HepG2 (cell line): Measurements from ENCODE around the gene TKFC. TPM values are rescaled to one million over a fixed set of nuclear protein-coding genes. Genes with fewer than 3 reads are reported as not detected.

Source experiments
- ADNP ChIP-seq: sonication (generic); formaldehyde crosslinking; IDR thresholded peaks from 2 replicates; pipeline ENCODE4 v1.4.0; 2020; ENCODE audit warnings: missing genetic modification reagents
- CBFB ChIP-seq: sonication (generic); formaldehyde crosslinking; IDR thresholded peaks from 2 replicates; pipeline ENCODE4 v1.4.0; 2020; ENCODE audit warnings: missing genetic modification reagents
- CBX1 ChIP-seq: IDR thresholded peaks from one replicate; pipeline ENCODE4 v1.6.1; 2016; ENCODE audit warnings: antibody characterized with exemption, low read depth
- ERF ChIP-seq: IDR thresholded peaks from 2 replicates; pipeline ENCODE4 v1.6.1; 2018; ENCODE audit warnings: missing biosample characterization, missing genetic modification reagents
- ETV5 ChIP-seq: IDR thresholded peaks from 2 replicates; pipeline ENCODE4 v1.6.1; 2018; ENCODE audit warnings: missing biosample characterization, missing genetic modification reagents, inconsistent platforms, borderline replicate concordance
- HDAC6 ChIP-seq: fragments of 200-600 bp; sonication (generic); IDR thresholded peaks from 2 replicates; pipeline ENCODE4 v1.7.0; 2017; ENCODE audit warnings: mild to moderate bottlenecking, antibody characterized with exemption, low read length, low read depth
- HOXA7 ChIP-seq: sonication (generic); formaldehyde crosslinking; IDR thresholded peaks from 2 replicates; pipeline ENCODE4 v1.8.1; 2022; ENCODE audit warnings: mild to moderate bottlenecking, missing genetic modification reagents, moderate library complexity
- IRF2 ChIP-seq: IDR thresholded peaks from 2 replicates; pipeline ENCODE4 v1.6.1; 2018; ENCODE audit warnings: missing genetic modification reagents, missing compliant biosample characterization
- MEIS1 ChIP-seq: sonication (generic); formaldehyde crosslinking; IDR thresholded peaks from 2 replicates; pipeline ENCODE4 v1.9.0; 2021; ENCODE audit warnings: mild to moderate bottlenecking, missing genetic modification reagents, moderate library complexity, borderline replicate concordance
- MEIS2 ChIP-seq: sonication (generic); formaldehyde crosslinking; IDR thresholded peaks from 2 replicates; pipeline ENCODE4 v1.9.0; 2021; ENCODE audit warnings: mild to moderate bottlenecking, missing genetic modification reagents
- MIER3 ChIP-seq: IDR thresholded peaks from 2 replicates; pipeline ENCODE4 v1.6.1; 2016; ENCODE audit warnings: missing compliant biosample characterization, borderline replicate concordance
- MIXL1 ChIP-seq: IDR thresholded peaks from 2 replicates; pipeline ENCODE4 v1.6.1; 2016
- NAIF1 ChIP-seq: sonication (generic); formaldehyde crosslinking; IDR thresholded peaks from 2 replicates; pipeline ENCODE4 v1.5.0; 2020; ENCODE audit warnings: mild to moderate bottlenecking, missing genetic modification reagents, borderline replicate concordance
- NFKB2 ChIP-seq: sonication (generic); formaldehyde crosslinking; IDR thresholded peaks from 2 replicates; pipeline ENCODE4 v1.4.0; 2020; ENCODE audit warnings: missing genetic modification reagents, borderline replicate concordance
- PAX8 ChIP-seq: sonication (generic); formaldehyde crosslinking; IDR thresholded peaks from 2 replicates; pipeline ENCODE4 v1.8.0; 2022; ENCODE audit warnings: mild to moderate bottlenecking, missing genetic modification reagents, borderline replicate concordance
- POLR2AphosphoS5 ChIP-seq: IDR thresholded peaks from 2 replicates; pipeline ENCODE4 v1.6.1; 2012; ENCODE audit warnings: low read depth, low read length
- TAF1 ChIP-seq: sonication (generic); formaldehyde crosslinking; IDR thresholded peaks from 2 replicates; pipeline ENCODE4 v1.4.0; 2020; ENCODE audit warnings: missing genetic modification reagents
- TAF15 ChIP-seq: fragments of 200-400 bp; formaldehyde crosslinking; IDR thresholded peaks from one replicate; pipeline ENCODE4 v1.6.1; 2018; ENCODE audit warnings: mild to moderate bottlenecking, low read depth, low read length; ENCODE audit not compliant: poor library complexity, severe bottlenecking
- ZFY ChIP-seq: sonication (generic); formaldehyde crosslinking; IDR thresholded peaks from 2 replicates; pipeline ENCODE4 v1.4.0; 2020; ENCODE audit warnings: missing genetic modification reagents
- ZMYM2 ChIP-seq: sonication (generic); formaldehyde crosslinking; IDR thresholded peaks from 2 replicates; pipeline ENCODE4 v1.8.0; 2022; ENCODE audit warnings: mild to moderate bottlenecking, missing genetic modification reagents
- ZNF205 ChIP-seq: IDR thresholded peaks from 2 replicates; pipeline ENCODE4 v1.6.1; 2018; ENCODE audit warnings: missing biosample characterization, missing genetic modification reagents
- ZNF354B ChIP-seq: sonication (generic); formaldehyde crosslinking; IDR thresholded peaks from 2 replicates; pipeline ENCODE4 v1.8.0; 2022; ENCODE audit warnings: mild to moderate bottlenecking, missing genetic modification reagents
- ZNF761 ChIP-seq: sonication (generic); formaldehyde crosslinking; conservative IDR thresholded peaks from 2 replicates; pipeline ENCODE4 v1.4.0; 2020; ENCODE audit warnings: mild to moderate bottlenecking, missing genetic modification reagents
- ZNF768 ChIP-seq: sonication (generic); formaldehyde crosslinking; IDR thresholded peaks from 2 replicates; pipeline ENCODE4 v1.4.0; 2020; ENCODE audit warnings: missing genetic modification reagents
- ZSCAN25 ChIP-seq: sonication (generic); formaldehyde crosslinking; IDR thresholded peaks from 2 replicates; pipeline ENCODE4 v1.8.0; 2022; ENCODE audit warnings: mild to moderate bottlenecking, missing genetic modification reagents
- ZSCAN31 ChIP-seq: sonication (generic); formaldehyde crosslinking; IDR thresholded peaks from 2 replicates; pipeline ENCODE4 v1.5.0; 2020; ENCODE audit warnings: low read depth, mild to moderate bottlenecking, missing genetic modification reagents
- polyA plus RNA-seq, 8 experiments: library from polyadenylated mRNA; depleted of rRNA in 3 of 8; stranded (reverse) in 7 of 8; unstranded in 1 of 8; fragments of >200 nt; fragmentation: Illumina TruSeq in 4 of 8; extraction: Trizol in 4 of 8; gene quantifications; 2 replicates each; pipeline versions ENCODE4 v1.2.1 to v1.2.3, GENCODE V29; 2011 to 2016; ENCODE audit warnings: low read depth in 4 of 8, missing spikeins in 1 of 8, mixed read lengths in 1 of 8; ENCODE audit not compliant: insufficient read depth in 1 of 8
- total RNA-seq, 5 experiments: library from RNA; depleted of rRNA; stranded (reverse); fragments of >200 nt; fragmentation: Illumina TruSeq; extraction: Trizol; gene quantifications; 2 replicates each; pipeline ENCODE4 v1.2.3, GENCODE V29; 2016; ENCODE audit warnings: low read depth in 1 of 5
- TF ChIP-seq, protein P1 (sequence below): sonication (generic); formaldehyde crosslinking; IDR thresholded peaks from 2 replicates; pipeline ENCODE4 v1.4.0; 2020; ENCODE audit warnings: missing genetic modification reagents, low read depth, mild to moderate bottlenecking, borderline replicate concordance
- TF ChIP-seq, protein P2 (sequence below): sonication (generic); formaldehyde crosslinking; IDR thresholded peaks from 2 replicates; pipeline ENCODE4 v1.9.0; 2021; ENCODE audit warnings: missing genetic modification reagents, borderline replicate concordance
- TF ChIP-seq, protein P3 (sequence below): sonication (generic); formaldehyde crosslinking; IDR thresholded peaks from 2 replicates; pipeline ENCODE4 v1.4.0; 2020; ENCODE audit warnings: missing genetic modification reagents, borderline replicate concordance

The TKFC gene
- total and polyA plus RNA-seq, 2 of the 13 experiments (the other 11 are each of a cell fraction or from before 2014, with no cell fraction given), result 147 to 197 TPM

DNA sequence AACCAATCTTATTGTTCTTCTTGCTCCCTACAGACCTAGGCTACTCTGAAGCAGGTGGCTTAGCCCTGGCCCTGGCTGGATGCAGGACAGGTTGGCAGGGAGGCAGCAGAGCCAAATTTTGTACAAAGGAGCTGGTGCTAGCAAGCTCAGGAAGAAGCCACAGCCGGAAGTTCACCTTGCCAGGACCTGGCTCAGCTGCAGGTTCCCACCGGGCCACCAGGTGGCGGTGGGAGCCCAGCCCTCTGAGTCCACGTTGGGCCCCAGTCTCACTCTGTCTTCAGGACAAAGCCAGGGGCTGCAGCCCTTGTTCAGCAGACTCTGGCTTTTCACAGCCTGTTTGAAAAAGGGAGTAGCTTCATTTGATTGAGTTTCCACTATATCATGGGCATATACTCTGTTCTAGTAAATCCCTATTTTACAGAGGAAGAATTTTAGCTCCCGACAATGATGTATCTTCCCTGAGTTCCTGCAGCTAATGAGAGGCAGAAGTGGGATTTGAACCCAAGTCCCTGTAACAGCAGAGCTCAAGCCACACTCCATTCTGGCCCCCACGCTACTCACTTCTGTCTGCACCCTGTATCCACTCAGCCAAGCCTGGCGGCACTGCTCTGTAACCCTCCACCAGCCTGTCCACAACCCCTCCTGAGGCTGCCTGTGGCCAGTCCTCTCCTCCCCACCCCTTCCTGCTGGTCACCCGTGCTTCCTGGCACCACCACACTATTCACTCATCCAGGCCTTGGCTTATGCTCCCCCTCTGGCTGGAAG lies 3.3 kb downstream of the TKFC start (continued):
- TF ChIP-seq CBFB (CRISPR knock-in tag), result peak; percentile 25; the same call in 1 of the 2 replicates
- TF ChIP-seq PAX8 (CRISPR knock-in tag), result no peak
- TF ChIP-seq HOXA7 (CRISPR knock-in tag), result no peak
- TF ChIP-seq, protein P1, sequence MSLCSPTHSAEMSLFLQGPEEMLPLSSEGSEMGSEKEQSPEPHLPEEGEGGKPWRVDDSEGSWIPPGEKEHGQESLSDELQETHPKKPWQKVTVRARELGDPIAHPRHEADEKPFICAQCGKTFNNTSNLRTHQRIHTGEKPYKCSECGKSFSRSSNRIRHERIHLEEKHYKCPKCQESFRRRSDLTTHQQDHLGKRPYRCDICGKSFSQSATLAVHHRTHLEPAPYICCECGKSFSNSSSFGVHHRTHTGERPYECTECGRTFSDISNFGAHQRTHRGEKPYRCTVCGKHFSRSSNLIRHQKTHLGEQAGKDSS, result no peak
- no peak for TF ChIP-seq MEIS2 (CRISPR knock-in tag)
- TF ChIP-seq ZNF761 (CRISPR knock-in tag), result no peak
- TF ChIP-seq ZMYM2, result no peak
- peak; percentile 46; the same call in 1 of the 2 replicates for TF ChIP-seq ZNF768 (CRISPR knock-in tag)
- TF ChIP-seq ZNF354B (CRISPR knock-in tag), result no peak
- TF ChIP-seq ADNP, result no peak
- TF ChIP-seq, protein P2, sequence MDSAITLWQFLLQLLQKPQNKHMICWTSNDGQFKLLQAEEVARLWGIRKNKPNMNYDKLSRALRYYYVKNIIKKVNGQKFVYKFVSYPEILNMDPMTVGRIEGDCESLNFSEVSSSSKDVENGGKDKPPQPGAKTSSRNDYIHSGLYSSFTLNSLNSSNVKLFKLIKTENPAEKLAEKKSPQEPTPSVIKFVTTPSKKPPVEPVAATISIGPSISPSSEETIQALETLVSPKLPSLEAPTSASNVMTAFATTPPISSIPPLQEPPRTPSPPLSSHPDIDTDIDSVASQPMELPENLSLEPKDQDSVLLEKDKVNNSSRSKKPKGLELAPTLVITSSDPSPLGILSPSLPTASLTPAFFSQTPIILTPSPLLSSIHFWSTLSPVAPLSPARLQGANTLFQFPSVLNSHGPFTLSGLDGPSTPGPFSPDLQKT (CRISPR knock-in tag), result no peak
- no peak for TF ChIP-seq TAF15
- peak; percentile 75; the same call in 1 of the 2 replicates for TF ChIP-seq ERF
- no peak for TF ChIP-seq NAIF1 (CRISPR knock-in tag)
- 0 out of 2 replicates have a peak, but pooled peaks have one; percentile 60 for TF ChIP-seq ZSCAN31
- TF ChIP-seq MIXL1 (CRISPR knock-in tag), result 0 out of 2 replicates have a peak, but pooled peaks have one; percentile 42
- no peak for TF ChIP-seq NFKB2 (CRISPR knock-in tag)
- TF ChIP-seq IRF2 (CRISPR knock-in tag), result peak; percentile 68
- no peak for TF ChIP-seq CBX1
- TF ChIP-seq ZSCAN25 (CRISPR knock-in tag), result no peak
- TF ChIP-seq TAF1 (CRISPR knock-in tag), result peak; percentile 46; the same call in 1 of the 2 replicates
- TF ChIP-seq MIER3 (CRISPR knock-in tag), result peak; percentile 48; the same call in 1 of the 2 replicates
- TF ChIP-seq, protein P3, sequence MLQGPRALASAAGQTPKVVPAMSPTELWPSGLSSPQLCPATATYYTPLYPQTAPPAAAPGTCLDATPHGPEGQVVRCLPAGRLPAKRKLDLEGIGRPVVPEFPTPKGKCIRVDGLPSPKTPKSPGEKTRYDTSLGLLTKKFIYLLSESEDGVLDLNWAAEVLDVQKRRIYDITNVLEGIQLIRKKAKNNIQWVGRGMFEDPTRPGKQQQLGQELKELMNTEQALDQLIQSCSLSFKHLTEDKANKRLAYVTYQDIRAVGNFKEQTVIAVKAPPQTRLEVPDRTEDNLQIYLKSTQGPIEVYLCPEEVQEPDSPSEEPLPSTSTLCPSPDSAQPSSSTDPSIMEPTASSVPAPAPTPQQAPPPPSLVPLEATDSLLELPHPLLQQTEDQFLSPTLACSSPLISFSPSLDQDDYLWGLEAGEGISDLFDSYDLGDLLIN, result no peak
- no peak for TF ChIP-seq POLR2AphosphoS5
- TF ChIP-seq ETV5, result peak; percentile 94
- no peak for TF ChIP-seq HDAC6
- TF ChIP-seq ZNF205, result no peak
- TF ChIP-seq MEIS1 (CRISPR knock-in tag), result no peak
- TF ChIP-seq ZFY (CRISPR knock-in tag), result no peak; the same call in 1 of the 2 replicates
